ENCODE measurements around the gene PTGES2.
"Not testable (repeated sequence)": the region's sequence is repeated elsewhere in the genome, so short reads cannot be mapped to it uniquely, and the experiment has no call there.

The PTGES2 gene

DNA sequence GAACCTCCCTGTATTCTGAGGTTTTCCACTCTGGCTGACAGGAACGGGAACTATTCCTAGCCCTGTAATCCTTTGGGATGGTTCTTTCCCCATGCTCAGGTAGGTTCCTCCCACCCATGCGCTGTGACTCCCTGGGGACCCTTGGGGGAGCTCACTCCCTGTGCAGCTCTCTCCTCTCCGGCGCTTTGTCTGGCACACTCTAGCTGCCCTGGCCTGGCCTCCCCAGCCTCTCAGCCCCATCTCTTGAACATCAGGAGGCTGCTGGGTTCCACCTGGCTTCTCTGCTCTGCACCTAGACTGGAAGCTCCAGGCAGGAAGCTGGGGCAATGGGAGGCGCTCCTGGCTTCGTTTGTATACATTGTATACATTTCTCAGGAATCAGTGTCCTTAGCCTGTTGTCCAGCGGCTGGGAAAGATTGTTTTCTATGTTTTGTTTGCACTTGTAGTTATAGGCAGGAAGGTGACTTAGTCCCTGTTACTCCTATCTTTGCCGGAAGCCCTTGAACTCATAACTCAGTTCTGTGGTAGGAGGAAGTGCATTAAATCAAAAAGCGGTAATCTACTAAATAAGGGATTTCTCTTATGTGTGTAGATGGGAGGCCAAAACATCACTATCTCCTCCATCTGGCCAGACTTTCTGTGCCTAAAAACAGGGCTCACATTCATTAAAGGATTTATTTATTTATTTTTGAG is 39.1 kb downstream of the PTGES2 start:
- DNase-seq (ENCODE audit: low read depth, low spot score) = no peak

DNA sequence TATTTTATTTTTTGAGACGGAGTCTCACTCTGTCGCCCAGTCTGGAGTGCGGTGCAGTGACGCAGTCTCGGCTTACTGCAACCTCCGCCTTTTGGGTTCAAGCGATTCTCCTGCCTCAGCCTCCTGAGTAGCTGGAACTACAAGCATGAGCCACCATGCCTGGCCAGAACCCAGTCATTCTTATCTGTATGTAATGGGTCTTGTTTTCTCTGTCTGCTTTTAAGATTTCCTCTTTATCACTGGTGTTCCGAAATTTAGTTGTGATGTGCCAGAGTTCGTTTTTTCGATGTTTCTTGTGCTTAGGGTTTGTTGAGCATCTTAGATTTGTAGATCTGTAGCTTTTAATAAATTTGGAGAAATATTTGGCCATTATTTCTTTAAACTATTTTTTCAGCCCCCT is 40.3 kb downstream of the PTGES2 start:
- no peak for DNase-seq (ENCODE audit: low read depth, low spot score)

DNA sequence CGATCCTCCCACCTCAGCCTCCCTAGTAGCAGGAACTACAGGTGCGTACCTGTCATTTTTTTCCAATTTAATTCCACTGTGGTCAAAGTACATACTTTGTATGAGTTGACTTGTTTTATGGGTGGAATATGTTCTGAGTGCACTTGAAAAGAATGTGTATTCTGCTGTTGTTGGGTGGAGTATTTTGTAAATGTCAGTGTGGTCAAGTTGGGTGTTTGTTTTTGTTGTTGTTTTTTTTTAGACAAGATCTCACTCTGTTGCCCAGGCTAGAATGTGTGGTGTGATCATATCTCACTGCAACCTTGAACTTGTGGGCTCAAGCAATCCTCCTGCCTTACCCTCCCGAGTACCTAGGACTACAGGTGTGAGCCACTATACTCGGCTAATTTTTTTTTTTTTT is 41.6 kb downstream of the PTGES2 start:
- DNase-seq (ENCODE audit: low read depth, low spot score) = no peak

DNA sequence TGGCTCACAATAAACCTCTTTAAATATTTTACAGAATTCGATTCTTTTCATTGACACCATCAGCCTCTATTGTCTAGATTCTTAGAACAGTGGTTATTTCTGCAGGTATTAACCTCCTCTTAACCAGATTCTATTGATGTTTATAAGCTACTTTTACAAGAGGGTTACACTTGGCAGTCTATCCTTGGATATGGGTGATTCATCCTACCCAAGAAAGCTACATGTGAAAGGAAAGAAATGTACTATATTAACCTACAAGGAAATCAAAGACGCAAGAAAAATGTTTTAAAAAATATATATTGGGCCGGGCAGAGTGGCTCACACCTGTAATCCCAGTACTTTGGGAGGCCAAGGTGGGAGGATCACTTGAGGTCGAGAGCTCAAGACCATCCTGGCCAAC is 42.8 kb downstream of the PTGES2 start:
- no peak for DNase-seq (ENCODE audit: low read depth, low spot score)

DNA sequence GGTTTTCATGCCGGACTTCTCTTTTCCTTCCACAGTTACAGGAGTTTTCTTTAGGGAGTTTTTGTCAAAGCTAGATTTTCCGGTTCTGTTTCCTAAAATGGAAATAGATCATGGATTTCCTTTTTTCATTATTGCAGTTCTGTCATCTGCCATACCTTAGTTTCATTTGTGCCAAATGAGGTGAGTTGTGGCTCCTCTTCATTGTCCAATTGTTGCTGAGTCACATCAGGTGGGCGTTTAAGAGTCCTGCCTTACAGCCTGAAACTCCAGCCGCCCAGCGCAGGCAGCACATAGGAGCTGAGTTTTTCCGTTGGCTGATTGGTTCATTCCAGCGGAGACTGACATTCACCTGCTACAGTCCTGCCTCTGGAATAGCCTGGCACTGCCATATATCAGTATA is 45.4 kb downstream of the PTGES2 start:
- no peak for DNase-seq (ENCODE audit: low read depth, low spot score)

DNA sequence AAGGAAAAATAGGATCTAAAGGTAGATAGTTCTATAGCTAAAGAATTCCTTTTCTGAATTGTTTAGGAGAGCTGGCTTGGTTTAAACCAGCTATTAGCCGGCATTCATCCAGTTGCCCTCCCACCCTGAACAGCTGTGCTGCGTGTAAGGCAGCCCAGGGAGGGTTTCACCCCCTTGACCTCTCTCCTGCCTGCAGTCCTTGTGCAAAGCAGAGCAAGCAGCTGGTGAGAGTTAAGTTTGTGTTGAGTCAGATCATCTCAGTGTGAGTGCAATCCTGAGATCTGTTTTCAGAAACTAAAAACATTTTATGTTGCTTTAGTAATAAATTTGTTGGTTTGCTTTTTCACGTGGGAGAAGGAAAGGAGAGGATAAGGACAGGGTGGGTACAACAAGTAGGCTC is 46.5 kb downstream of the PTGES2 start:
- DNase-seq (ENCODE audit: low read depth, low spot score) = no peak

DNA sequence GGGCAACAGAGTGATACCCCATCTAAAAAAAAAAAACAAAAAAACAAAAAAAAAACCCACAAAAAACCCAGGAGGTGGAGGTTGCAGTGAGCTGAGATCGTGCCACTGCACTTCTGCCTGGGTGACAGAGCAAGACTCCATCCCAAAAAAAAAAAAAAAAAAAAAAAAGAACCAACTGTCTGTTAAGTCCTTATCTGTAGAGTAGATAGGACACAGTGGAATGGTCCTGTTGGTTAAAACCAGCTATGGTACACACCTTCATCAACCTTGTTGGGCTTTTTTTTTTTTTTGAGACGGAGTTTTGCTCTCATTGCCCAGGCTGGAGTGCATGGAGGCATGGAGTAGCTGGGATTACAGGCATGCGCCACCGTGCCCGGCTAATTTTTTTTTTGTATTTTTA is 47.3 kb downstream of the PTGES2 start:
- DNase-seq (ENCODE audit: low read depth, low spot score) = no peak

DNA sequence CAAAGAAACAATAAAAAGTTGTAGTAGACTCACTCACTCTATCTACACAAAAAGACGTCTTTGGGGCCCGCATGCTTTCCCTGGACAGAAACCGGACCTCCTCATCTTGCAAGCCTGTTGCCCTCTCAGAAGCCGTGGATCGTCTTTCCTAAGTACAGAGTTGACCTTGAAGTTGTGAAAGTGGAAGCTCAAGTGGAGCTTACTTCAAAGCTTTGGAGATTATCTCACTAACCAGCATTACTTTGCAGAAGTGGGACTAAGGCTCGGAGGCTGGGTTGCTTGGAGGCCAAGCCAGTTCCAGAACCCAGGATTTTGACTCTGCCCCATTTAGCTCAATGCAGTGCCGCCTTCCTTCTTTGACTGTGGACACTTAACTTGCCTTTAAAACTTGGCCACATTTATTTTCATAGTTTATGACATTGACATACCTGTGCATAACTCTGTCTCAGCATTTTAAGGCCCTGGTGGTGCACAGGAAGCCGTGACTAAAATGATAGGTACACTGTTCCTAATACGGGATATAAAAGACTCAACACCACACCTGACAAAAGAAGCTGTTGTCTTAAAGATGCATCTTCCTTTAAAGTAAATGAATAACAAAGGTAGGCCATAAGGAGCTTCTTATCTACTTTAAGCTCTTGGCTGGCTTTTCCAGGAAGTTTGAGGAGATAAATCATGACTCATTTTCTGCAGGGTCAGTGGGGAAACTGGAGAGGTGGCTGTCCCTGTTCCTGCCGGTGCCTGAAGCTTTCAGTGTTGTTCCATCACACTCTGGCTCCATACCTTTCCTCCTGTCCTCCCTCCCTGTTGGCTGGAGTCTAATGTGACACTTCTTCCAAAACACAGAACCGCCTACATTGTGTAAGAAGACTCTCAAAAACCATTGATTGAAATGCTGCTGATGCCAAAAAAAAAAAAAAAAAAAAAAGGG is 48.8 kb downstream of the PTGES2 start:
- DNase-seq (ENCODE audit: low read depth, low spot score) = no peak

DNA sequence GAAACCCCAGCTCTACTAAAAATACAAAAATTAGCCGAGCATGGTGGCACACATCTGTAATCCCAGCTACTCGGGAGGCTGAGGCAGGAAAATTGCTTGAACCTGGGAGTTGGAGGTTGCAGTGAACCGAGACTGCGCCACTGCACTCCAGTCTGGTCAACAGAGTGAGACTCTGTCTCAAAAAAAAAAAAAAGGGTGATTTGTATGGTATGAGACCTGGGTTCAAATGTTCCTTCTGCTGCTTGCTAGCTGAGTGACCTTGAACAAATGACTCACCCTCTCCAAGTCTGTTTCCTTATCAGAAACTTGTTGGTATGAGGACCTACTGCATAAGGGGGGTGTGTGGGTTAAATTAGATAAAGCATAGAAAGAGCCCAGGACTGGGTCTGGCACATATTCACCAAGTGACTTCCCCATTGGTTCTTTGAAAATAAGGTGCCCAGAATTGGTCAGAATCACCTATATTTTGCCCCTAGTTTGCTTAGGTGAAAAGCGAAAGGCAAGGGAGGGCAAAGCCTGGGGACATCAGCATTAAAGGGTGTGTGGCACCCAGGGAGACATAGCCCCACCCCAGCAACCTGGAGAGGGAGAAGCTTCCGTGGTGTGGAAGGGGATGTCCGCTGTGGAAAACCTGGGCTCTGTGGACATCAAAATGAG is 49.6 kb downstream of the PTGES2 start:
- no peak for DNase-seq (ENCODE audit: low read depth, low spot score)

DNA sequence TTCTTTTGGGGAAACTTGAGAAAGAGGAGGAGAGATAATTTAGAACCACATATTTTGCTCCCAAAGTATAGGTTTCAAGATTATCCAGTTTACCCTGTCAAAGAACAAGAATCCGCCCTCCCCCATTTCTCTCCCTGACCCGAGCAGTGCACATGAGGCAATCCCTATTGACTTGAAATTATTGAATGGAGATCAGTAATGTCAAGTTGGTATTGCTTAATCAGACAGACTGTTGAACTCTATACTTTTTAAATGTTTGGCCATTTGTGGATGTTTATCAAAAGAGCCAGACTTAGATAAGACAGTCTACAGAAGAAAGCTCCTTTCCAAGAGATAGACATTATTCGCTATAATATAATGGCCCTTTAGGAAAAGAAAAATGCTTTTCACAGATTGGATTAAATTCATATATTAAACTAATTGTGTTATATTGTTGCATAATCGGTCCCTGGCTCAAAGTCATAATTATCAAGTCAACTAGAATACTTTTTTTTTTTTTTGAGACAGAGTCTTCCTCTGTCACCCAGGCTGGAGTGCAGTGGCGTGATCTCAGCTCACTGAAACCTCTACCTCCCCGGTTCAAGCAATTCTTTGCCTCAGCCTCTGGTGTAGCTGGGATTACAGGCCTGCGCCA is 54.2 kb downstream of the PTGES2 start:
- no peak for DNase-seq (ENCODE audit: low read depth, low spot score)

DNA sequence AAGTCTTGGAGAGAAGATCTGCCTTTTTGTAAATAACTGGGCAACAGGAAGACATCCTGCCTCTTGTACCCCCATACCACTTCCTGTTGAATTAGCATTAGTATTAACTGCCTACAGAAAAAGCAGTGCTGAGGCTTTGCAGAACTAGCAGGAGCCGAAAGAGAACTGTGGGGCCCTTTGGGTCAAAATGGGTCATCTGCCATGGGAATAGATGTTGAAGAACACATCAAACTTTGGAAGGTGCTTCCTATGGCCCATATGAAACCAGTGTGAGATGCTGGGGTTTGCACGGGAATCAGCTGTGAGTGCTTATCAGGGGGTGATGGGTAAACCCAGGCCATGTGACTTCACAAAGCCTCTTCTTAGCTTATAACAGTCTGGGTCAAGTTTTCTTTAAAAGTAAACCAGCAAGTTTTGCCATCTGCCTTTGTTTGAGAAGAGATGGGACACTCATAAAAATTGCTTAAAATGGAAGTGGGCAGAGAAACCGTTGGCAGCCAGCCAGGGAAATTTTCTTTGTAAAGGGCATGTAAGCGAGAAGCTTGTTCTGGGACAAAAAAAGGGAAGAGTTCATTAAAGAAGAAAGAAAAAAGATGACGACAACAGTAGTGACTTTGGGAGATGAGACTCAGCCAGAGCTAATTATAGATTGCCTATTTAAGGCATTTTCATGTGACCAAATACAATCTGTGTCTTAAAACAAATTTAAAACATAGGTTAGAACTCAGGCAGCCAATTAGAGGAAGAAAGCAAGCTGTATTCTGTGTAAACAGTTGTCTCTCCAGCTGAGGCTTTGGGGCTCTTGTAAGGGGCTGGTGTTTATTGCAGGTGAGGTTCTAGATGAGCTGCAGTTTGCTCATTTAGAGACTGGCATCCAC is 55.1 kb downstream of the PTGES2 start:
- DNase-seq (ENCODE audit: low read depth, low spot score) = peak; percentile 13

DNA sequence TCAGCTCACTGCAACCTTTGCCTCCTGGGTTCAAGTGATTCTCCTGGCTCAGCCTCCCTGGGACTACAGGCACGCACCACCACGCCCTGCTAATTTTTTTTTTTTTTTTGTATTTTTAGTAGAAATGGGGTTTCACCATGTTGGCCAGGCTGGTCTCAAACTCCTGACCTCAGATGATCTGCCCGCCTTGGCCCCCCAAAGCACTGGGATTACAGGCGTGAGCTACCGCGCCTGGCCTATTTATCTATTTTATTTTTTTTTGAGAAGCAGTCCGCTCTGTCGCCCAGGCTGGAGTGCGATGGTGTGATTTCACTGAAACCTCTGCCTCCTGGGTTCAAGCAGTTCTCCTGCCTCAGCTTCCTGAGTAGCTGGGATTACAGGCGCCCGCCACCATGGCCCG is 56.1 kb downstream of the PTGES2 start:
- DNase-seq (ENCODE audit: low read depth, low spot score) = not testable (repeated sequence)

DNA sequence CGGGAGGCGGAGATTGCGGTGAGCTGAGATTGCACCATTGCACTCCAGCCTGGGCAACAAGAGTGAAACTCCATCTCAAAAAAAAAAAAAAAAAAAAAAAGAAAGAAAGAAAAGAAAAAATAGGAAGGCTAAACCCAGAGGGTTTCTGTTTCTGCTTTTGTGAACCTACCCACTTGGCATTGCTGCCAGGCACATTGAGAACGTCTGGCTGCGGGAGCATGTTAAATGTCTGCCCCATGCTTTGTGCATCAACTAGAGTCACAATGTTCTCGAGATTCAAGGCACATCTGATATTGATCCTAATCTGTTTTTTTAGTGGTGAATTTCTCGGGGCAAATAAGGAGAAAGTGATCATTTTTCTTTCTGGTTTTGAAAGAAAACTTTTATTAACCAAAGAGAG is 56.7 kb downstream of the PTGES2 start:
- DNase-seq (ENCODE audit: low read depth, low spot score) = no peak

Data from activated naive CD8-positive, alpha-beta T cell treated with anti-CD3 and anti-CD28 coated beads, Interleukin-2, amount 50 U/mL, for 16 hours (primary cell).